Right atrium auricular region (tissue), 2 donors: ENCODE data around the gene IRX1. TPM values are rescaled to one million over a fixed set of nuclear protein-coding genes. Genes with fewer than 3 reads are reported as not detected.
A peak's percentile ranks its signal among the peaks of the same experiment; 100 is the strongest.

Experiments used
- DNase-seq: peaks from one replicate; pipeline ENCODE4 v3.0.0-alpha.2; 2019; ENCODE audit warnings: low spot score
- H3K27ac ChIP-seq, 2 donors: fragments of 200-600 bp; sonication (generic); 1 replicate in 1 of 2; 2 replicates in 1 of 2; pipeline ENCODE4 v1.5.1; 2016 to 2019
- H3K27me3 ChIP-seq, 2 donors: fragments of 200-600 bp; sonication (generic); one replicate each; pipeline versions ENCODE4 v1.5.1 to v1.6.0; 2017 to 2019
- H3K36me3 ChIP-seq: fragments of 200-600 bp; sonication (generic); one replicate; pipeline ENCODE4 v1.5.1; 2016
- H3K4me1 ChIP-seq, 2 donors: fragments of 200-600 bp; sonication (generic); one replicate each; pipeline versions ENCODE4 v1.5.1 to v1.6.0; 2017 to 2019
- H3K4me3 ChIP-seq, 2 donors: fragments of 200-600 bp; sonication (generic); 1 replicate in 1 of 2; 2 replicates in 1 of 2; pipeline ENCODE4 v1.5.1; 2017 to 2019; ENCODE audit warnings: mild to moderate bottlenecking in 1 of 2, moderate library complexity in 1 of 2
- H3K9me3 ChIP-seq, 2 donors: fragments of 200-600 bp; sonication (generic); one replicate each; pipeline ENCODE4 v1.5.1; 2019
- CTCF ChIP-seq, 2 donors: fragments of 200-600 bp; sonication (generic); IDR thresholded peaks; one replicate each; pipeline ENCODE4 v1.5.1; 2019; ENCODE audit warnings: antibody characterized with exemption in 2 of 2
- total RNA-seq, 2 donors: library from RNA; depleted of rRNA; stranded (reverse); fragments of >200 nt; gene quantifications; one replicate each; pipeline ENCODE4 v1.1.0, GENCODE V29; 2016

The IRX1 gene
- total RNA-seq, 2 donors from 2014 or later: 0.39 TPM; not detected in 1

GRCh38 chr5:3590161-3590966 lies 5.3 kb upstream of the IRX1 start:
- no peaks in the 10 kb centered on the region for H3K9me3 ChIP-seq

DNA sequence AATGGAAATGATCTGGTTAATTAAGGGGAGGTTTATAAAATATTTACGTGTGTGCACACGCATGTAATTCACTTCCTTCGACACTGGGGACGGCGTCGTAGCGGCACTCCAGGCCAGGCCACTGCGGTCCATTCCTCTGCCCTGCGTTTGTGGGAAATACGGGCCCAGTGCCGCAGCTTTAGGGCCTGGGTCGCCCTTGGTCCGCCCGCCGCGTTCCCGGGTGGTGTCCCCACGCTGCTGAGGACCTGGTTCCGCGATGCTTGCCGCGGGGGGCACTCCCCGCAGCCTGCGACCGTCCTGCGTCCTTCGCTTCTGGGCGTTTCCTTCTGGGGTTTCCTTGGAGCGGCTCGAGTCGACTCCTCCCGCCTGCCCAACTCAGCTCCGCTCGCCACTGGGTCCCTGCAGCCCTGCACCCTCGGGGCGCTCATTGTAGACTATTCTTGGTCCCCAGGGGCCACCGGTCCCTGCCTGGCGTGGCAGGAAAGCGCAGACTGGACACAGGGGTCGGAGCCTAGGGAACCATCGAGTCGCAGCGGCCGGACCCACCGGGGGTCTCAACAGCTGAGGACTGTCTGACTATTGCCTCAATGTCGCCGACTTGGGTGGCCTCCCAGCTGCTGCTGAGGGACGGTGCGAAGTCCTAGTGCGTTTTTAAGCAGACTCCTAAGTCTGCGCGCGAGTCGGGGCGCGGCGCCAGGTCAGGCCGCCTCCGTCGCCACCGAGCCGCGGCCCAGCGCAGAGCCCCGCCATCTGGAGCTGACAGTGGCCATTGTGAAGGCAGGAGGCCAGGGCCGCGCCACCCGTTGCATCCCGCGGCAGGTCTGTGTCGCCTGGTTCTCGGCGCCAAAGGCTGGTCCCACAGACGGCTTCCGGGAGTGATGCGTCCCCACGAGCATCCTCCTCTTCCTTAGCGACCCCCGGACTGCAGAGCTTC lies 4.4 kb upstream of the IRX1 start:
- no peaks in the 10 kb centered on the region for H3K9me3 ChIP-seq
- H3K36me3 ChIP-seq: no peaks in the 10 kb centered on the region
- no peak for DNase-seq
- peaks cover 35 to 65% of the 10 kb centered on the region in 2 donors for H3K27me3 ChIP-seq
- H3K4me3 ChIP-seq: no peak overlapping the region
- no peak for TF ChIP-seq CTCF (IDR thresholded peaks at IDR 0.05)
- H3K4me1 ChIP-seq: peaks cover 0 to 29% of the 10 kb centered on the region in 2 donors
- H3K27ac ChIP-seq: no peak overlapping the region

More at GRCh38 chr5:3590161-3590966, 5.3 kb upstream of the IRX1 start:
- Histone ChIP-seq H3K27me3 (peaks cover 35 to 60% of the 10 kb centered on the region in 2 donors), H3K4me1 (peaks cover 0 to 23% of the 10 kb centered on the region in 2 donors), H3K36me3 (no peaks in the 10 kb centered on the region), H3K27ac (no peak overlapping the region), H3K4me3 (no peak overlapping the region)
- DNase-seq: no peak
- TF ChIP-seq CTCF (IDR thresholded peaks at IDR 0.05): no peak

- no peaks in the 10 kb centered on the region for H3K36me3 ChIP-seq
- peaks cover 39 to 73% of the 10 kb centered on the region in 2 donors for H3K27me3 ChIP-seq
- H3K9me3 ChIP-seq: no peaks in the 10 kb centered on the region
- DNase-seq: no peak
- no peak for TF ChIP-seq CTCF (IDR thresholded peaks at IDR 0.05)
- H3K4me3 ChIP-seq: no peak overlapping the region
- H3K27ac ChIP-seq: no peak overlapping the region
- peaks cover 0 to 35% of the 10 kb centered on the region in 2 donors for H3K4me1 ChIP-seq
These were observed 3.3 kb upstream of the IRX1 start for GRCh38 chr5:3592298-3592697.

- Histone ChIP-seq H3K4me1 (peaks cover 0 to 35% of the 10 kb centered on the region in 2 donors), H3K4me3 (peak overlapping the region in 1 of 2 donors; percentile 26), H3K36me3 (no peaks in the 10 kb centered on the region), H3K27me3 (peaks cover 39 to 80% of the 10 kb centered on the region in 2 donors), H3K9me3 (no peaks in the 10 kb centered on the region), H3K27ac (no peak overlapping the region)
- no peak for TF ChIP-seq CTCF (IDR thresholded peaks at IDR 0.05)
- DNase-seq: no peak
These were observed 1.7 kb upstream of the IRX1 start for GRCh38 chr5:3593771-3594509.

GRCh38 chr5:3594510-3595005 lies 1.1 kb upstream of the IRX1 start:
- H3K27ac ChIP-seq: no peak overlapping the region
- no peak for TF ChIP-seq CTCF (IDR thresholded peaks at IDR 0.05)
- H3K4me1 ChIP-seq: peaks cover 0 to 35% of the 10 kb centered on the region in 2 donors
- peak overlapping the region in 1 of 2 donors; percentile 26 for H3K4me3 ChIP-seq
- no peak for DNase-seq
- peaks cover 39 to 85% of the 10 kb centered on the region in 2 donors for H3K27me3 ChIP-seq
- no peaks in the 10 kb centered on the region for H3K36me3 ChIP-seq
- H3K9me3 ChIP-seq: no peaks in the 10 kb centered on the region
